ENCODE results near the gene PRDM13.

- no peak for TF ChIP-seq CTCF (IDR thresholded peaks at IDR 0.05)
- TF ChIP-seq POLR2A (IDR thresholded peaks at IDR 0.05): no peak
These were observed 3.0 kb upstream of the PRDM13 start for GRCh38 chr6:99603421-99604165.

Data from thyroid gland (tissue), 4 donors.